Measurements from ENCODE around the gene TPST2.
"Not testable (repeated sequence)": the region's sequence is repeated elsewhere in the genome, so short reads cannot be mapped to it uniquely, and the experiment has no call there.

TPST2 gene

GRCh38 chr22:26534874-26535602, 54.9 kb downstream of the TPST2 start:
- Mint-ChIP-seq H3K9me3 (no peaks in the 10 kb centered on the region), H3K27ac (no peak overlapping the region), H3K27me3 (ENCODE audit: low read depth) (no peaks in the 10 kb centered on the region), H3K4me1 (ENCODE audit: low read depth) (peaks cover 2% of the 10 kb centered on the region), H3K4me3 (no peak overlapping the region), H3K36me3 (ENCODE audit: low read depth) (peaks cover 12% of the 10 kb centered on the region)
- DNase-seq (ENCODE audit: low spot score), result no peak

- H3K36me3 Mint-ChIP-seq (ENCODE audit: low read depth), result peaks cover 12% of the 10 kb centered on the region
- no peak overlapping the region for H3K27ac Mint-ChIP-seq
Observed at GRCh38 chr22:26534171-26534855, 55.6 kb downstream of the TPST2 start.

GRCh38 chr22:26529345-26529744, 60.6 kb downstream of the TPST2 start:
- Mint-ChIP-seq H3K4me3 (no peak overlapping the region), H3K4me1 (ENCODE audit: low read depth) (no peaks in the 10 kb centered on the region), H3K36me3 (ENCODE audit: low read depth) (peaks cover 5% of the 10 kb centered on the region), H3K27me3 (ENCODE audit: low read depth) (no peaks in the 10 kb centered on the region), H3K9me3 (no peaks in the 10 kb centered on the region), H3K27ac (no peak overlapping the region)
- DNase-seq (ENCODE audit: low spot score), result no peak

More at GRCh38 chr22:26534171-26534855, 55.6 kb downstream of the TPST2 start:
- DNase-seq (ENCODE audit: low spot score), result no peak
- Mint-ChIP-seq H3K9me3 (no peaks in the 10 kb centered on the region), H3K4me1 (ENCODE audit: low read depth) (peaks cover 2% of the 10 kb centered on the region), H3K4me3 (no peak overlapping the region), H3K27me3 (ENCODE audit: low read depth) (no peaks in the 10 kb centered on the region)

- not testable (repeated sequence) for H3K36me3 Mint-ChIP-seq (ENCODE audit: low read depth); DNase-seq (ENCODE audit: low spot score); H3K27ac Mint-ChIP-seq; H3K4me1 Mint-ChIP-seq (ENCODE audit: low read depth); H3K9me3 Mint-ChIP-seq; H3K4me3 Mint-ChIP-seq; H3K27me3 Mint-ChIP-seq (ENCODE audit: low read depth)
Observed at GRCh38 chr22:26528518-26528917, 61.4 kb downstream of the TPST2 start.

- Mint-ChIP-seq H3K9me3 (no peaks in the 10 kb centered on the region), H3K27ac (no peak overlapping the region), H3K4me3 (no peak overlapping the region), H3K4me1 (ENCODE audit: low read depth) (no peaks in the 10 kb centered on the region), H3K36me3 (ENCODE audit: low read depth) (peaks cover 5% of the 10 kb centered on the region), H3K27me3 (ENCODE audit: low read depth) (no peaks in the 10 kb centered on the region)
- DNase-seq (ENCODE audit: low spot score), result no peak
Observed at GRCh38 chr22:26527574-26528465, 62.1 kb downstream of the TPST2 start.

GRCh38 chr22:26527167-26527566, 62.8 kb downstream of the TPST2 start:
- no peak for DNase-seq (ENCODE audit: low spot score)
- H3K27me3 Mint-ChIP-seq (ENCODE audit: low read depth), result no peaks in the 10 kb centered on the region
- no peak overlapping the region for H3K4me3 Mint-ChIP-seq
- no peaks in the 10 kb centered on the region for H3K4me1 Mint-ChIP-seq (ENCODE audit: low read depth)
- no peaks in the 10 kb centered on the region for H3K9me3 Mint-ChIP-seq
- H3K27ac Mint-ChIP-seq, result no peak overlapping the region
- peaks cover 5% of the 10 kb centered on the region for H3K36me3 Mint-ChIP-seq (ENCODE audit: low read depth)

GRCh38 chr22:26525946-26526564, 63.9 kb downstream of the TPST2 start:
- H3K27me3 Mint-ChIP-seq (ENCODE audit: low read depth), result no peaks in the 10 kb centered on the region
- H3K36me3 Mint-ChIP-seq (ENCODE audit: low read depth), result peaks cover 4% of the 10 kb centered on the region
- DNase-seq (ENCODE audit: low spot score), result no peak
- H3K4me1 Mint-ChIP-seq (ENCODE audit: low read depth), result no peaks in the 10 kb centered on the region
- no peak overlapping the region for H3K4me3 Mint-ChIP-seq
- no peaks in the 10 kb centered on the region for H3K9me3 Mint-ChIP-seq
- H3K27ac Mint-ChIP-seq, result no peak overlapping the region

- H3K4me3 Mint-ChIP-seq, result no peak overlapping the region
- no peaks in the 10 kb centered on the region for H3K27me3 Mint-ChIP-seq (ENCODE audit: low read depth)
Observed at GRCh38 chr22:26524870-26525269, 65.1 kb downstream of the TPST2 start.

GRCh38 chr22:26522592-26522991, 67.3 kb downstream of the TPST2 start:
- no peak overlapping the region for H3K4me3 Mint-ChIP-seq
- H3K27me3 Mint-ChIP-seq (ENCODE audit: low read depth), result no peaks in the 10 kb centered on the region
- H3K27ac Mint-ChIP-seq, result no peak overlapping the region
- H3K9me3 Mint-ChIP-seq, result no peaks in the 10 kb centered on the region
- no peaks in the 10 kb centered on the region for H3K4me1 Mint-ChIP-seq (ENCODE audit: low read depth)
- no peak for DNase-seq (ENCODE audit: low spot score)
- no peaks in the 10 kb centered on the region for H3K36me3 Mint-ChIP-seq (ENCODE audit: low read depth)

More at GRCh38 chr22:26524870-26525269, 65.1 kb downstream of the TPST2 start:
- no peak overlapping the region for H3K27ac Mint-ChIP-seq
- H3K36me3 Mint-ChIP-seq (ENCODE audit: low read depth), result peaks cover 2% of the 10 kb centered on the region
- no peak for DNase-seq (ENCODE audit: low spot score)
- no peaks in the 10 kb centered on the region for H3K4me1 Mint-ChIP-seq (ENCODE audit: low read depth)
- H3K9me3 Mint-ChIP-seq, result no peaks in the 10 kb centered on the region

- H3K27ac Mint-ChIP-seq, result no peak overlapping the region
- H3K27me3 Mint-ChIP-seq (ENCODE audit: low read depth), result no peaks in the 10 kb centered on the region
- no peaks in the 10 kb centered on the region for H3K9me3 Mint-ChIP-seq
- H3K36me3 Mint-ChIP-seq (ENCODE audit: low read depth), result no peaks in the 10 kb centered on the region
- DNase-seq (ENCODE audit: low spot score), result no peak
- H3K4me3 Mint-ChIP-seq, result no peak overlapping the region
- H3K4me1 Mint-ChIP-seq (ENCODE audit: low read depth), result no peaks in the 10 kb centered on the region
Observed at GRCh38 chr22:26522012-26522411, 67.9 kb downstream of the TPST2 start.

- H3K4me1 Mint-ChIP-seq (ENCODE audit: low read depth), result peaks cover 14% of the 10 kb centered on the region
- no peak overlapping the region for H3K27ac Mint-ChIP-seq
- no peak overlapping the region for H3K4me3 Mint-ChIP-seq
- no peaks in the 10 kb centered on the region for H3K27me3 Mint-ChIP-seq (ENCODE audit: low read depth)
- no peaks in the 10 kb centered on the region for H3K36me3 Mint-ChIP-seq (ENCODE audit: low read depth)
- H3K9me3 Mint-ChIP-seq, result no peaks in the 10 kb centered on the region
- no peak for DNase-seq (ENCODE audit: low spot score)
Observed at GRCh38 chr22:26517429-26517828, 72.5 kb downstream of the TPST2 start.

- Mint-ChIP-seq H3K4me1 (ENCODE audit: low read depth) (peaks cover 14% of the 10 kb centered on the region), H3K36me3 (ENCODE audit: low read depth) (peaks cover 1% of the 10 kb centered on the region), H3K4me3 (no peak overlapping the region), H3K9me3 (no peaks in the 10 kb centered on the region), H3K27me3 (ENCODE audit: low read depth) (no peaks in the 10 kb centered on the region), H3K27ac (no peak overlapping the region)
- no peak for DNase-seq (ENCODE audit: low spot score)
Observed at GRCh38 chr22:26516503-26516902, 73.4 kb downstream of the TPST2 start.

GRCh38 chr22:26515931-26516330, 74.0 kb downstream of the TPST2 start:
- peaks cover 1% of the 10 kb centered on the region for H3K36me3 Mint-ChIP-seq (ENCODE audit: low read depth)

More at GRCh38 chr22:26515931-26516330, 74.0 kb downstream of the TPST2 start:
- Mint-ChIP-seq H3K4me3 (no peak overlapping the region), H3K9me3 (no peaks in the 10 kb centered on the region), H3K27ac (no peak overlapping the region), H3K27me3 (ENCODE audit: low read depth) (no peaks in the 10 kb centered on the region), H3K4me1 (ENCODE audit: low read depth) (peaks cover 17% of the 10 kb centered on the region)
- DNase-seq (ENCODE audit: low spot score), result no peak

All from T-helper 2 cell treated with Interferon-gamma antibody and Interleukin-4, amounts not matched to agents 5 μg/mL and 100 μg/mL, for 36 hours (primary cell).